LNCaP clone FGC (cell line): ENCODE results near the gene TIMM50.

Experiments
- DNase-seq: peaks from one replicate; pipeline ENCODE4 v3.0.0-alpha.2; 2011; ENCODE audit warnings: low read depth
- H3K4me3 ChIP-seq: 2 replicates; pipeline ENCODE4 v1.5.1; 2011; ENCODE audit warnings: mild to moderate bottlenecking, low read depth, low read length, control low read depth
- TF ChIP-seq, protein P1 (sequence below): IDR thresholded peaks from 2 replicates; pipeline ENCODE4 v1.5.1; 2012; ENCODE audit warnings: mild to moderate bottlenecking; ENCODE audit not compliant: control insufficient read depth, insufficient read depth; ENCODE audit errors: extremely low read depth

Gene TIMM50

GRCh38 chr19:39532233-39533002, 51.8 kb downstream of the TIMM50 start, which contains the start of gene EID2B:
EID2B (minus strand) TSS chr19:39532852; CDS start chr19:39532802, 50 bp downstream.
- DNase-seq, result peak; percentile 82
- H3K4me3 ChIP-seq, result peak within 1 kb of the TSS; percentile 87
- TF ChIP-seq, protein P1, sequence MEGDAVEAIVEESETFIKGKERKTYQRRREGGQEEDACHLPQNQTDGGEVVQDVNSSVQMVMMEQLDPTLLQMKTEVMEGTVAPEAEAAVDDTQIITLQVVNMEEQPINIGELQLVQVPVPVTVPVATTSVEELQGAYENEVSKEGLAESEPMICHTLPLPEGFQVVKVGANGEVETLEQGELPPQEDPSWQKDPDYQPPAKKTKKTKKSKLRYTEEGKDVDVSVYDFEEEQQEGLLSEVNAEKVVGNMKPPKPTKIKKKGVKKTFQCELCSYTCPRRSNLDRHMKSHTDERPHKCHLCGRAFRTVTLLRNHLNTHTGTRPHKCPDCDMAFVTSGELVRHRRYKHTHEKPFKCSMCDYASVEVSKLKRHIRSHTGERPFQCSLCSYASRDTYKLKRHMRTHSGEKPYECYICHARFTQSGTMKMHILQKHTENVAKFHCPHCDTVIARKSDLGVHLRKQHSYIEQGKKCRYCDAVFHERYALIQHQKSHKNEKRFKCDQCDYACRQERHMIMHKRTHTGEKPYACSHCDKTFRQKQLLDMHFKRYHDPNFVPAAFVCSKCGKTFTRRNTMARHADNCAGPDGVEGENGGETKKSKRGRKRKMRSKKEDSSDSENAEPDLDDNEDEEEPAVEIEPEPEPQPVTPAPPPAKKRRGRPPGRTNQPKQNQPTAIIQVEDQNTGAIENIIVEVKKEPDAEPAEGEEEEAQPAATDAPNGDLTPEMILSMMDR, result peak; percentile 99

DNA sequence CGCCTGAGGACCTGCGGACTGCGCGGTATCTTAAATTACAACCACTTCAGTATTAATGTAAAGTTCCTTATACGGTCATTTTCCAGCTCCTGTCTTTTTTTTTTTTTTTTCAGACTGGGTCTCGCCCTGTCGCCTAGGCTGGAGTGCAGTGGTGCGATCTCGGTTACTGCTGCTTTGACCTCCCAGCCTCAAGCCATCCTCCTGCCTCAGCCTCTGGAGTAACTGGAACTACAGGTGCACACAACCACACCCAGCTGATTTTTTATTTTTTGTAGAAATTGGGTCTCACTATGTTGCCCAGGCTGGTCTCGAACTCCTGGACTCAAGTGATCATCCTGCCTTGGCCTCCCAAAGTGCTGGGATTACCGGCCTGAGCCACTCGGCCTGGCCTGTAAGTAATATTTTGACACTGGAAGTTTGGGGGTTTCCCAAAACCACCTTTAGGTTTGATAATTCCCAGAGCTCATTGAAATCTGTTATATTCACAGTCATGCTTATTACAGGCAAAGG, 52.4 kb downstream of the TIMM50 start:
- H3K4me3 ChIP-seq, result peak overlapping the region; percentile 87
- TF ChIP-seq, protein P1, result no peak
- no peak for DNase-seq

DNA sequence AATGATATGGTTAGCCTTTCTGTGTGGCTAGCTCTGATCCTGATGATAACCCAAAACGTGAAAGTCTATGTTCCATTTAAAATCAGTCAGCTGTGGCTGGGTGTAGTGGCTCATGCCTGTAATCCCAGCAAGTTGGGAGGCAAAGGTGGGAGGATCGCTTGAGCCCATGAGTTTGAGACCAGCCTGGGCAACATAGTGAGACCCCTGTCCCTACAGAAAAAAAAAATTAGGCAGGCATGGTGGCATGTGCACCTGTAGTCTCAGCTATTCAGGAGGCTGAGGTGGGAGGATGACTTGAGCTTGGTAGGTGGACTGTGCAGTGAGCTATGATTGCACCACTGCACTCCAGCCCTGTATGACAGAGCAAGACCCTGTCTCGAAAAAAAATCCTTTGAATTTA, 53.2 kb downstream of the TIMM50 start:
- H3K4me3 ChIP-seq, result no peak overlapping the region
- DNase-seq, result no peak
- TF ChIP-seq, protein P1, result no peak

DNA sequence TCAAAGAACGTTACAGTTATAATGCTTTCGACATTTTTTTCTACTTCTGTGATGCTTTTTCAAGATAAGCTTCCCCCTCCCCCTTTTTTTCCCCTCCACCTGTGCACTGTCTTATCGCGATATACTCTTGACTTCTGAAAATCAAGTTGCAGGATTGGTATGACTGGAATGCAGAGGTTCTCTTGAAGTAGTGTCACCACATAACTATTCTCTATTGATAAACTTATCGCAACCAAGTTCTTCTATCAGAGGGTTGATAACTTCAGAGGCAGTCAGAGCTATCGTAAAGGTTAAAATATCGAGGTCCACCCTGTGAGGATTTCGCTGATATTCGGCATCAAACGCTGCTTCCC, 58.5 kb downstream of the TIMM50 start:
- no peak for DNase-seq
- peak overlapping the region; percentile 75 for H3K4me3 ChIP-seq
- TF ChIP-seq, protein P1, result no peak

GRCh38 chr19:39539518-39540332, 59.1 kb downstream of the TIMM50 start, which contains the start of gene EID2:
EID2 (minus strand) TSS chr19:39540161; CDS start chr19:39540079, 82 bp downstream.
- H3K4me3 ChIP-seq, result peak within 1 kb of the TSS; percentile 75
- DNase-seq, result peak; percentile 90
- TF ChIP-seq, protein P1, result peak; percentile 83

- peak overlapping the region; percentile 75 for H3K4me3 ChIP-seq
- TF ChIP-seq, protein P1, result no peak
- DNase-seq, result no peak
These were observed 59.7 kb downstream of the TIMM50 start for GRCh38 chr19:39540333-39540673.
